Raji (cell line): ENCODE measurements around the gene RFX3.

Experiments used
- POLR2A ChIP-seq: IDR thresholded peaks from 2 replicates; pipeline ENCODE4 v1.6.1; 2011; ENCODE audit warnings: low read depth, low read length, control low read depth; ENCODE audit not compliant: insufficient read depth

Gene RFX3

DNA sequence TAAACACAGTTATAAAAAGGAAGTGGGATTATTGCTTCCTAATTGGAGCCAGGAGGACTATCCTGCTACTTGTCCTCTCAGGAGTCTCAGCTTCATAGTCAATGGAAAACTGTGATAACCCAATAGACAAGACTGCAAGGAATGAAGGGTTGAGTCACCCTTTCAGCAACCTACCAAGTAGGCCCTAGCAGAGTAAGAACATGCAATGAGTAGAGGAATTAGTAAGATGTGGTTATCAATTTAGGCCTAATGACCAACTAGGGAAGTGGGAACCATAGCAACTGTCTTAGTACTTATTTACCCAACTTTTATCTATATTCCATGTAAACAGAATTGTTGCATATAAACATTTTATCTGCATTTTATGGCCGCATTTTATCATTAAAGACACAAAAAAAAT is 310.1 kb downstream of the RFX3 start:
- TF ChIP-seq POLR2A = no peak

GRCh38 chr9:3214741-3215140 is 311.1 kb downstream of the RFX3 start:
- TF ChIP-seq POLR2A = no peak

DNA sequence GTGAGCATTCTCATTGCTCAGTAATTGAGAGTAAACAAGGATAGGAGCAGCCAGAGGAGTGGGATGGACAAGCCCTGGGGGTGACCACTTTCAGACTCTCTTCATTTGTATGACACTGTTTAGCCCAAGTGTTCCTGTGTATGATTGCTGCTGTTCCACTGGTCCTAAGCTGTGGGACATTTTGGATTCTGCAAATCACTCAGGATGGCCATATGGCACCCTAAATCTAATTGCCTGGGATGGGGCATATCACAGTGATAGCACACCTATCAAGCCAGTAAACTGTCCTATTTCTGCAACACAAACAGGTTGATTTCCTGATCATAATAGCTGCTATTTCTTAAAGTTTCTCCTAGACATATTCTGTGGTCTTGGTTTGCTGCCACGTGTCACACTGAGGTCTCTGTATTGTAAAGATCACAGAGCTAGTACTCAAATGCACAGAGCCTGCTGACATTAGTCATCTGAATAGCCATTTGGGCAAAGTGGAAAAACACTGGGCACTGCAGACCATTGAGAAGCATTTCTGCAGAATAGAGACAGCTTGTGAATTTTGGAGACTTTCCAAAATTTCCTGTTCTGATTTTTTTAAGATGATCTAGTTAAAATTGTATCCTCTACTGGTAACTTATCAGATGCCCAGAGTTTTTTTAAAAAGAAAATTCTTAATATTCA is 320.2 kb downstream of the RFX3 start:
- no peak for TF ChIP-seq POLR2A

GRCh38 chr9:3200331-3200774 is 325.4 kb downstream of the RFX3 start:
- TF ChIP-seq POLR2A = no peak

GRCh38 chr9:3193791-3194190 is 332.0 kb downstream of the RFX3 start:
- no peak for TF ChIP-seq POLR2A

DNA sequence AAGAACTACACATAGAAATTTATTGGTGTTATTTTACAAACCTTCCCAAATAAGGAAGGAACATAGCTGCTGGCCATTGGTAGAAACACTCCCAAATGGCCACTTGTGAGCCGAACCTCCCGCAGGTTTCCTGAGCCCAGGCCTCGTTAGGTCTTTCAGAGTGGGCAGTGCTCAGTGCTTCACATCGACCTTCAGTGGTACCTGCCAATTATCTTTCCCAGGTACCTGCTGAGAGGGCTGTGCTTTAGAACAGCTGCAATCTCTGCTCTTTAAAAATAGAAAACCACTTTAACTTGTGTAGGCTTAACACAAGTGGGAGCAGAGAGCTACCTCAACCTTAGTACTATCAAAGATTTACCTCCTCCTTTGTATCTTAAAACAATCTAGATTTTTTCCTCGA is 334.1 kb downstream of the RFX3 start:
- no peak for TF ChIP-seq POLR2A

- no peak for TF ChIP-seq POLR2A
Measured at GRCh38 chr9:3189113-3189861, 336.5 kb downstream of the RFX3 start.

DNA sequence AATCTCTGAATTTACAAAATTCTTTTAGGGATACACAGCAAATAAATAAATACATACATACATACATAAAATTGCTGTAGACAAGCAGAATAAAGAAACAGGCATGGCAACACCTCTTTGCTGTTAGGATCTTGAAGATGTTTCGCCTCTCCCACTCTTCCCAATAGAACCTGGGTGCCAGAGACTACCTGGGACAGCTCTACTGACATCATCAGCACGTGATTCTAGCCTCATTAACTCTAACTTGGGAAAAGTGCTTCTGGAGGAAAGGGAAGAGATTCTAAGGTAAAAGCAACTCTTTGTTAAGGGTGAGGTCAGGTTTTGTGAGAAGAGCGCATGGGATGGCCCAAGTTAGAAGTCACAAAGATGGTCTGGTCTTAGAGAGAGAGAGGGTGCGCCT is 339.1 kb downstream of the RFX3 start:
- no peak for TF ChIP-seq POLR2A

- TF ChIP-seq POLR2A = no peak
Measured at GRCh38 chr9:3181049-3181953, 344.5 kb downstream of the RFX3 start.

DNA sequence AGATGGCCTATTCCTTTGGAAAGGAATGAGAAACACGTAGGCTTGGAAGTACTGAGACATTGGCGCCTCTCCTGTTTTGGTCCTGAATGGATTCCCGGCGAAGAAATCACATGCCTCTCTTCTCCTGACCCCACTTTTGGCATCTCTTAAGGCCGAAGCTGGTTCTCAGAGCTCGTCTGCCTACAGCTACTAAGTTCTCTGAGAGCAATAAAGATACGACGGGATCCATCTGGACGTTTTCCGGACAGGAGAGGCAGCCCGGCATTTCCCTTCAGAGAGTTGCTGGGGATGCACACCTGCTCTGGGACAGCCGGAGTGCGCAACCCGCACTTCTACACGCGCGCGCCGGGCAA is 345.1 kb downstream of the RFX3 start:
- no peak for TF ChIP-seq POLR2A

GRCh38 chr9:3179711-3180110 is 346.1 kb downstream of the RFX3 start:
- no peak for TF ChIP-seq POLR2A

DNA sequence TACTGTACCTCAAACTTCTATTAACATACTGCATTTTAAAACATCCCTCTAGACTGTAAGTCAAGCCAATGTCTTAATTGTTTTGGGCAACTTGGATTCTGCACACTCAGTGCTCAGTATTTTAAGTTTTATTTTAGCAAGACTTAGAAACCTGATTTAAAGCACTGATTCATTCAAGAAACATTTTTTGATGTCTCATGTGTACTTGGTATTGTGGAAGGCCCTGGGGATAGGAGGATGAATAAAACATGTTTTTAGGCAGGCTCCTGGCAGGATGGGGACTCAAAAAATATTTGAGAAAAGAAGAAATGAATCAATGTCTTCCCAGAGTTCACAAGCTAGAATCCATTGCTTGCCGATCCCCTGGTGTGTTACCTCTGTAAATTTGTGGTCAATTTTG is 347.9 kb downstream of the RFX3 start:
- TF ChIP-seq POLR2A = no peak

GRCh38 chr9:3177146-3177761 is 348.5 kb downstream of the RFX3 start:
- no peak for TF ChIP-seq POLR2A

- TF ChIP-seq POLR2A = no peak
Measured at GRCh38 chr9:3173374-3173773, 352.4 kb downstream of the RFX3 start.

DNA sequence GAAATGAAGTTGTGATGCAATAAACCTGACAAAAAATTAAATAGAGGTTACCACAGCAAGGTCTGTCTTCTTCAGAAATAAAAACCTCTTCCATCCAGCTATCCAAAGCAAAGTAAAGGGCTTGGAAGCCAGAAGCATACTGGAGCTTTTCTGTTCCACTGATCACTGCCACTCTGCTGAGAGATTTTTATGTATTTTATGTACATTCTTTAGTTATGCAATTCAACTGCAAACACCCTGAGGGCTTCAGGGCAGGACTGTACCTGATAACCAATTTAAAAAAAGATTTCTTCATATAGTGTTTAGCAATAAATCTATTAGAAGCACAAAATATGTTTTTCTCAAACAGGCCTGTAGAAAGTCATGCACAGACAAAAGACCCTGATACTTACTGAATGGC is 355.0 kb downstream of the RFX3 start:
- no peak for TF ChIP-seq POLR2A
